ENCODE data around the gene HSPA12A.

DNA sequence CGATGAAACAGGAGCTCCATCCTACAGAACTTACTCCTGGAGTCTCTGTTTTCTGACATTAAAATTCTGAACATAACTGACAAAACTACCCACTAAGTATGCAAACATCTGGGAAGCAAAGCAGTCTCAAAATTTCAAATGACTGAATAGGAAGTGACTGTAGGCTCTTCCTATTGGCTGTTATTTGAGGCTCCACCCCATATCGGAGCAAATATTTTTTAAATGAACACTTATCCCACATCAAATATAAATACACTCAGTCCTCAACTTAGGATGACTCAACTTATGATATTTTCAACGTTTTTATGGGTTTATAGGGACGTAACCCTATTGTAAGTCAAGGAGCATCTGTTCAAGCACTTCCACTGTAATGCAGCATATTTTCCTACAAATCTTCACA is 8.8 kb downstream of the HSPA12A start:
- TF ChIP-seq, protein P1, sequence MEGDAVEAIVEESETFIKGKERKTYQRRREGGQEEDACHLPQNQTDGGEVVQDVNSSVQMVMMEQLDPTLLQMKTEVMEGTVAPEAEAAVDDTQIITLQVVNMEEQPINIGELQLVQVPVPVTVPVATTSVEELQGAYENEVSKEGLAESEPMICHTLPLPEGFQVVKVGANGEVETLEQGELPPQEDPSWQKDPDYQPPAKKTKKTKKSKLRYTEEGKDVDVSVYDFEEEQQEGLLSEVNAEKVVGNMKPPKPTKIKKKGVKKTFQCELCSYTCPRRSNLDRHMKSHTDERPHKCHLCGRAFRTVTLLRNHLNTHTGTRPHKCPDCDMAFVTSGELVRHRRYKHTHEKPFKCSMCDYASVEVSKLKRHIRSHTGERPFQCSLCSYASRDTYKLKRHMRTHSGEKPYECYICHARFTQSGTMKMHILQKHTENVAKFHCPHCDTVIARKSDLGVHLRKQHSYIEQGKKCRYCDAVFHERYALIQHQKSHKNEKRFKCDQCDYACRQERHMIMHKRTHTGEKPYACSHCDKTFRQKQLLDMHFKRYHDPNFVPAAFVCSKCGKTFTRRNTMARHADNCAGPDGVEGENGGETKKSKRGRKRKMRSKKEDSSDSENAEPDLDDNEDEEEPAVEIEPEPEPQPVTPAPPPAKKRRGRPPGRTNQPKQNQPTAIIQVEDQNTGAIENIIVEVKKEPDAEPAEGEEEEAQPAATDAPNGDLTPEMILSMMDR (conservative IDR thresholded peaks at IDR 0.05; ENCODE audit: low read depth, low read length) = no peak
- TF ChIP-seq EZH2 (IDR thresholded peaks at IDR 0.05; ENCODE audit: borderline replicate concordance, low read depth, low read length, poor library complexity, severe bottlenecking) = no peak

Data from A673 (cell line).